Measurements from ENCODE around the gene WNT3. TPM values are rescaled to one million over a fixed set of nuclear protein-coding genes. Genes with fewer than 3 reads are reported as not detected.
A peak's percentile ranks its signal among the peaks of the same experiment; 100 is the strongest.
"Not testable (repeated sequence)": the region's sequence is repeated elsewhere in the genome, so short reads cannot be mapped to it uniquely, and the experiment has no call there.

Gene WNT3
- total and polyA plus RNA-seq, 3 experiments from 2014 or later = not detected

DNA sequence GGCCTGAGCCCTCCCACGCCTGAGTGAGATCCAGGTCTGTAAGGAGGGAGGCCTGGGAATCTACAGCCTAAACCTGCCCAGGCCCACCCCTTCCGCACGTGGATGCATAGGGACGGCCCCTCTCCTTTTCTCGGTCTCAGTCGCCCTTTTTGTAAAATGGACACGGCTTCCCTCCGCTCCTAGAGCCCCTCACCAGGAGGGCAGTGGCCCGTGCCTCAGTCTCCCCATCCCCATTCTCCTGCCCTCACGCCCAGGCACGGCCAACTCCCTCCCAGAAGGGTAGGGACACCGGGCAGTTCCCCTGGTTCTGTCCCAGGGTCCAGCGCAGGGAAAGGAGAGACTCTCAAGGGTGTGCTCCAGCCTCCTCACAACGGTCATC is 48.1 kb downstream of the WNT3 start:
- DNase-seq = peak in 1 of 5 donors; percentile 31
- Histone ChIP-seq H3K9me3 (ENCODE audit: low read length) (no peaks in the 10 kb centered on the region), H3K4me1 (ENCODE audit: insufficient read depth, low read length) (peaks cover 15% of the 10 kb centered on the region), H3K36me3 (ENCODE audit: insufficient read depth, low read length) (no peaks in the 10 kb centered on the region), H3K27me3 (ENCODE audit: insufficient read depth, low read length, poor library complexity, severe bottlenecking) (peaks cover 30% of the 10 kb centered on the region), H3K27ac (ENCODE audit: low read depth, low read length) (peak overlapping the region; percentile 24), H3K4me3 (ENCODE audit: low read length) (no peak overlapping the region)
- Mint-ChIP-seq H3K9me3 (peaks cover 0 to 2% (median 0%) of the 10 kb centered on the region in 5 donors), H3K36me3 (no peaks in the 10 kb centered on the region), H3K4me3 (peak overlapping the region; percentile 50 to 81 (median 64)), H3K4me1 (peaks cover 4 to 27% (median 9%) of the 10 kb centered on the region in 3 donors), H3K27ac (no peak overlapping the region), H3K27me3 (peaks cover 25 to 41% of the 10 kb centered on the region in 2 donors)
- CTCF ChIA-PET = no interaction called here
- POLR2A ChIA-PET = no interaction called here

DNA sequence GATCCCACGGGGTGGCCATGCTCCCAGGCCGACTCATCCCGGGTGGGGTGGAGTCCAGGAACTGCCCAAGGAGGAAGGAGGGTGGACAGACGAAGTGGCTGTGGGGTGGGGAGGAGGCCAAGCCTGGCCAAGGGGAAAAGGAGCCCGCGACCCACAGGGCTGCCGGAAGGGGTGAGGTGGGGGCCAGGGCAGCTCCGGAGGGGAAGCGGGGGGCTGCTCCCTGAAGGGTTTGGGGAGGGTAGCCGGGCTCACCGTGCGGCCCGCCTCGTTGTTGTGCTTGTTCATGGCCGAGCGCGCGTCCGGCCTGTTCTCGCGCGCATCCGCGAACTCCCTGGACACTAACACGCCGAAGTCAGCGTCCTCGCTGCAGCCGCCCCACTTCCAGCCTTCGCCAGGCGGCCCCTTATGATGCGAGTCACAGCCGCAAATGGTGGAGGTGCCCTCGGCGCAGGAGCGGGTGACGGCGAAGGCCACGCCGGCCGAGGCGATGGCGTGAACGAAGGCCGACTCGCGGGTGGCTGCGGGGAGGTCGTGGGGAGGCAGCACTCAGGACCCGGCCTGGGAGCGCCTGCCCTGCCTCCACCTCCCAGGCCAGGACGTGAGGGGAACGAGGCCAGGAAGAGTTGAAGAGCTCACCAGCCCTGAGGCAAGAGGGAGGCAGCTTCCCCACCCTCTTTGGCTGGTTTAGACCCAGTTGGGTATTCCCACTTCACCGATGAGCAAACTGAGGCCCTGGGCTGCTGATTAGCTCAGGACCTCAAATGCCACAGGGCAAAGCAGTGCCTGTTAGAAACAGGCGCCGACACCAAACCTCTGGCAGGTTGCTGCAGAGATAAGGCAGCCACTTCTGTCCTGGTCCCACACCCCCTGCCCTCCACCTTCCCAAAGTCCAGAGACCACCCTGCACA is 48.7 kb downstream of the WNT3 start:
- POLR2A ChIA-PET = no interaction called here
- no peaks in the 10 kb centered on the region for H3K36me3 Mint-ChIP-seq
- H3K4me3 Mint-ChIP-seq = peak overlapping the region; percentile 50 to 81 (median 64)

DNA sequence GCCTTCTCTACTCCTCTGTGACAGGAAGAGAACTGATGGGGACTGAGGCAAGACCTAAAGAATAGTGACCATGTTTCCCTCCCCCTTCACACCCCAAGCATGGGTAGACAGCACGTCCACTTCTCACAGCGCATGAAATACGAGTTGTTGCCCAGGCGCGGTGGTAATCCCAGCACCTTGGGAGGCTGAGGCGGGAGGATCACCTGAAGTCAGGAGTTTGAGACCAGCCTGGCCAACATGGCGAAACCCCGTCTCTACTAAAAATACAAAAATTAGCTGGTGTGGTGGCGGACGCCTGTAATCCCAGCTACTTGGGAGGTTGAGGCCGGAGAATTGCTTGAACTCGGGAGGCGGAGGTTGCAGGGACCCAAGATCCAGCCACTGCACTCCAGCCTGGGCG is 49.6 kb downstream of the WNT3 start:
- H3K9me3 ChIP-seq (ENCODE audit: low read length); H3K9me3 Mint-ChIP-seq; DNase-seq; H3K4me3 ChIP-seq (ENCODE audit: low read length); H3K36me3 Mint-ChIP-seq; POLR2A ChIA-PET; H3K27ac ChIP-seq (ENCODE audit: low read depth, low read length); CTCF ChIA-PET; H3K27ac Mint-ChIP-seq; H3K36me3 ChIP-seq (ENCODE audit: insufficient read depth, low read length): not testable (repeated sequence)
- peaks cover 15% of the 10 kb centered on the region for H3K4me1 ChIP-seq (ENCODE audit: insufficient read depth, low read length)
- peaks cover 26% of the 10 kb centered on the region for H3K27me3 ChIP-seq (ENCODE audit: insufficient read depth, low read length, poor library complexity, severe bottlenecking)
- H3K4me1 Mint-ChIP-seq = peaks cover 4 to 27% (median 9%) of the 10 kb centered on the region in 3 donors
- peaks cover 20 to 26% of the 10 kb centered on the region in 2 donors for H3K27me3 Mint-ChIP-seq
- peak overlapping the region in 1 of 7 donors; percentile 62 for H3K4me3 Mint-ChIP-seq

More for the DNA sequence above, 48.7 kb downstream of the WNT3 start:
- Histone ChIP-seq H3K27me3 (ENCODE audit: insufficient read depth, low read length, poor library complexity, severe bottlenecking) (peaks cover 30% of the 10 kb centered on the region), H3K36me3 (ENCODE audit: insufficient read depth, low read length) (no peaks in the 10 kb centered on the region), H3K4me1 (ENCODE audit: insufficient read depth, low read length) (peaks cover 15% of the 10 kb centered on the region), H3K27ac (ENCODE audit: low read depth, low read length) (peak overlapping the region; percentile 24), H3K9me3 (ENCODE audit: low read length) (no peaks in the 10 kb centered on the region), H3K4me3 (ENCODE audit: low read length) (no peak overlapping the region)
- CTCF ChIA-PET = no interaction called here
- Mint-ChIP-seq H3K4me1 (peaks cover 4 to 27% (median 9%) of the 10 kb centered on the region in 3 donors), H3K9me3 (peaks cover 0 to 2% (median 0%) of the 10 kb centered on the region in 5 donors), H3K27me3 (peaks cover 20 to 35% of the 10 kb centered on the region in 2 donors), H3K27ac (no peak overlapping the region)
- no peak for DNase-seq

DNA sequence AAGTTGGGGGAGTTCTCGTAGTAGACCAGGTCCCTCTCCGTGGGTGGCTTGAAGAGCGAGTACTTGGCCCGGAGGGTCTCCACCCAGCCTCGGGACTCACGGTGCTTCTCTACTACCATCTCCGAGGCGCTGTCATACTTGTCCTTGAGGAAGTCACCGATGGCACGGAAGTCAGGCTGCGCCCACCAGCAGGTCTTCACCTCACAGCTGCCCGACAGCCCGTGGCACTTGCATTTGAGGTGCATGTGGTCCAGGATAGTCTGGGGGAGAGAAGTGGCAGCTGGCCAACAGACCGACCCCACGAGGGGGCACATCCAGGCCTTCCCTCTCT is 50.0 kb downstream of the WNT3 start:
- Histone ChIP-seq H3K4me1 (ENCODE audit: insufficient read depth, low read length) (peaks cover 15% of the 10 kb centered on the region), H3K36me3 (ENCODE audit: insufficient read depth, low read length) (no peaks in the 10 kb centered on the region), H3K9me3 (ENCODE audit: low read length) (no peaks in the 10 kb centered on the region), H3K27me3 (ENCODE audit: insufficient read depth, low read length, poor library complexity, severe bottlenecking) (peaks cover 24% of the 10 kb centered on the region), H3K27ac (ENCODE audit: low read depth, low read length) (no peak overlapping the region), H3K4me3 (ENCODE audit: low read length) (no peak overlapping the region)
- H3K4me3 Mint-ChIP-seq = peak overlapping the region in 1 of 7 donors; percentile 16
- no peak overlapping the region for H3K27ac Mint-ChIP-seq
- DNase-seq = no peak
- H3K9me3 Mint-ChIP-seq = peaks cover 0 to 2% (median 0%) of the 10 kb centered on the region in 5 donors
- peaks cover 4 to 27% (median 9%) of the 10 kb centered on the region in 3 donors for H3K4me1 Mint-ChIP-seq
- ChIA-PET CTCF (no interaction called here), POLR2A (no interaction called here)
- peaks cover 20 to 23% of the 10 kb centered on the region in 2 donors for H3K27me3 Mint-ChIP-seq
- H3K36me3 Mint-ChIP-seq = no peaks in the 10 kb centered on the region

DNA sequence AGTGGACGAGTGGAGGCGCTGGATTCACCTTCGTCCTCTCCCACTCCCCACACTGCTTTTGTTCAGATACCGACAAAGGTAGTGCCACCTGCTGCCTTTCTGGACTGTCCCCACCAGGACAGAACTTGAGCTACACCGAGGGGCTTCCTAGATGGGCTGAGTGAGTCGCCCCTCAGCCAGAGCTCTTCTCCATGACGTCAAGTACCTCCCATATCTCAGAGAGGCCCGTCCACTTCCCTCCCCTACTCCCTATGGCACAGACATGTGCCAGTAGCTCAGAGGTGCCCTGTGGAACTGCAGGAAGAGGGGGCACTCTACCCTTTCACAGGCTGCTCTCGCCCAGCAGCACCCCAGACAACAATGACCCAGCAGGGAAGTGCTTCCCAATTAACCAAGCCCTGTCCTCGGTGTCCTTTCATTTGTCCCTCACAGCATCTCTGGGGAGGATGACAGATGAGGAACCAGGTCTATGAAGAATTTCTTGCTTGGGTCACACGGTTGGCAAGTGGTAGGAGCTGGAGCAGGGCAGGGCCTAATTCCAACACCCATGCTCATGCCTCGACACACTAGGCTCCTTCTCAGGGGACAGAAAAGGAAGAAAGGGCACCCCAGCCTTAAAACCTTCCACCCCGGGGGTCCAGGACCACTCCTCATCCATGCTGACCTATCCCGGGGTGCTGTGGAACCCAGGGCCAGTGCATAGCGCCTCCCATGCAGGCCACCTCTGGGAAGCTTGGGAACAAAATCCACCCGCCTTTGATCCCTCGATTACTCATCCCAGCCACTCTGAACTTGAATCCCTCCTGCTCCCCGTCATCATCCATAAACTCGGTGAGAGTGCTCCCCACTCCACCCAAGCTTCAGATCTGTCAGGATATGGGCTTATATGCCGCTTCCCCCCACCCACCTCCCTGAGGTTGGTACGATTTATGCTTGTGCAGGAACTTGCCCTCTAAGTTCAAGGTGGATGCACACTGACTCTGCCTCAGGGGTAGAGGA is 51.7 kb downstream of the WNT3 start:
- DNase-seq = no peak
- Histone ChIP-seq H3K36me3 (ENCODE audit: insufficient read depth, low read length) (no peaks in the 10 kb centered on the region), H3K4me3 (ENCODE audit: low read length) (no peak overlapping the region), H3K4me1 (ENCODE audit: insufficient read depth, low read length) (peaks cover 9% of the 10 kb centered on the region), H3K9me3 (ENCODE audit: low read length) (no peaks in the 10 kb centered on the region), H3K27me3 (ENCODE audit: insufficient read depth, low read length, poor library complexity, severe bottlenecking) (peaks cover 10% of the 10 kb centered on the region), H3K27ac (ENCODE audit: low read depth, low read length) (no peak overlapping the region)
- Mint-ChIP-seq H3K27me3 (peaks cover 8 to 9% of the 10 kb centered on the region in 2 donors), H3K9me3 (peaks cover 0 to 2% (median 0%) of the 10 kb centered on the region in 5 donors), H3K4me3 (peak overlapping the region in 1 of 7 donors; percentile 37), H3K4me1 (peaks cover 0 to 13% (median 3%) of the 10 kb centered on the region in 3 donors), H3K27ac (peak overlapping the region in 1 of 8 donors; percentile 47), H3K36me3 (no peaks in the 10 kb centered on the region)
- ChIA-PET POLR2A (interaction anchor here (0.6 kb wide), 1 partner anchor 13 kb away, joined by 3 read pairs; no protein-coding TSS in a partner anchor), CTCF (no interaction called here)

DNA sequence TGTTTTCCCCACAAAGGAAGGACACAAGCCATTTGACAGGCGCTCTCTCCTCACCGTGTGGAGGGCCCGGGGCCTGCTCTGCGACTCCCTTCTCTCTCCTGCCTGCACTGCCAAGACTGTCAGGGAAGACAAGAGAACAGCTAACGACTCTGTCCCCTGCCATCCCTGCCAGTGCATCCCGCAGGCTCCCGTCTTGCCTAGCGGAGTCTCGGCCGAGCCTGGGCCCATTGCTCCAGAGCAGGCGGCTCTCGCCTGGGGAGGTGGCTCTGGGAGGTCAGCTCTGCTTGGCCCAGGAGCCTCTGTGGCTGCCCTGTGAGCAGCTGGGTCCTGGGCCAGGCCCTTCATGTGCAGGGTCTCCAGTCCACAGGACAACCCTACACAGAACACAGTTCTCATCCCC is 53.0 kb downstream of the WNT3 start:
- Histone ChIP-seq H3K4me1 (ENCODE audit: insufficient read depth, low read length) (peaks cover 5% of the 10 kb centered on the region), H3K4me3 (ENCODE audit: low read length) (no peak overlapping the region), H3K27ac (ENCODE audit: low read depth, low read length) (no peak overlapping the region), H3K27me3 (ENCODE audit: insufficient read depth, low read length, poor library complexity, severe bottlenecking) (peaks cover 4% of the 10 kb centered on the region), H3K9me3 (ENCODE audit: low read length) (no peaks in the 10 kb centered on the region), H3K36me3 (ENCODE audit: insufficient read depth, low read length) (no peaks in the 10 kb centered on the region)
- ChIA-PET CTCF (interaction anchor here (1.4 kb wide), 1 partner anchor 9 kb away, joined by 3 read pairs; no protein-coding TSS in a partner anchor), POLR2A (no interaction called here)
- peaks cover 5% of the 10 kb centered on the region in 2 donors for H3K27me3 Mint-ChIP-seq
- no peaks in the 10 kb centered on the region for H3K36me3 Mint-ChIP-seq
- peak overlapping the region in 1 of 8 donors; percentile 72 for H3K27ac Mint-ChIP-seq
- no peak for DNase-seq
- H3K4me1 Mint-ChIP-seq = peaks cover 0 to 9% (median 1%) of the 10 kb centered on the region in 3 donors
- no peak overlapping the region for H3K4me3 Mint-ChIP-seq
- peaks cover 0 to 2% (median 0%) of the 10 kb centered on the region in 5 donors for H3K9me3 Mint-ChIP-seq

DNA sequence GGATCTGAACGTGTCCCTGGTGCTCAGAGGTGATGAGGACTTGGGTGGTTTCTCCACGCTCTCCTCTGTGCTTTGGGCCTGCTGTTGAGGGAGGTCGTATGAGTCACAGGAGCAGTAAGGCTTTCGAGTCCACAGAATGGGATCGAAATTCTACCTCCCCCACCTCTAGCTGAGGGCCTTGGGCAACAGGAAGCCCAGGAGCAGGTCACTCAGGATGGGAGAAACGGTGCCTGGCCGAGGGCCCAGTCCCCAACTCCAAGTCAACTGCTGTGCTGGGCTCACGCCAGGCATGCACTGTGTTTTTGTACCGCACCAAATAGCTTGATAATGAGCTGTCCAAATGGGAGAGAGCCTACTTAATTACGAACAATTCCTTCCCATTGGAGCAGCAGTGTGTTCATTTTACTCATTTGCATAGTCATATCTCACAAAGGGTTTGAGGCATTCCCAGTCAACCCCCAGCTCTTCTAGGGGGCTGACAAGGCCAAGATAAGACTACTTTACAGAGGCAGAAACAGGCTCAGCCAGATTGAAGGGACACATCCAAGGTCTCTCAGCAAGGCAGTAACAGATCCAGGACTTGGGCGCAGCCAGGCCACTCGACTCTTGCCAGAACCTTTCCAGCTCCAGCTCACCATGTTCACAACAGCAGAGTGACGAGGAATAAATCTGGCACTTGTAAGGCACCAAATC is 53.6 kb downstream of the WNT3 start:
- ChIA-PET POLR2A (no interaction called here), CTCF (interaction anchor here (1.4 kb wide), 1 partner anchor 8 kb away, joined by 3 read pairs; no protein-coding TSS in a partner anchor)
- no peaks in the 10 kb centered on the region for H3K36me3 Mint-ChIP-seq
- no peak overlapping the region for H3K4me3 Mint-ChIP-seq
- no peaks in the 10 kb centered on the region for H3K9me3 ChIP-seq (ENCODE audit: low read length)
- H3K9me3 Mint-ChIP-seq = peaks cover 0 to 2% (median 0%) of the 10 kb centered on the region in 5 donors
- no peaks in the 10 kb centered on the region for H3K4me1 ChIP-seq (ENCODE audit: insufficient read depth, low read length)
- H3K4me3 ChIP-seq (ENCODE audit: low read length) = no peak overlapping the region
- no peaks in the 10 kb centered on the region for H3K27me3 Mint-ChIP-seq
- peaks cover 0 to 3% (median 1%) of the 10 kb centered on the region in 3 donors for H3K4me1 Mint-ChIP-seq
- no peak overlapping the region for H3K27ac Mint-ChIP-seq
- H3K36me3 ChIP-seq (ENCODE audit: insufficient read depth, low read length) = no peaks in the 10 kb centered on the region
- no peak overlapping the region for H3K27ac ChIP-seq (ENCODE audit: low read depth, low read length)
- no peak for DNase-seq
- no peaks in the 10 kb centered on the region for H3K27me3 ChIP-seq (ENCODE audit: insufficient read depth, low read length, poor library complexity, severe bottlenecking)
